HG02981 (cell line): ENCODE data around the gene BEND3.
"Not testable (repeated sequence)": the region's sequence is repeated elsewhere in the genome, so short reads cannot be mapped to it uniquely, and the experiment has no call there.

Experiments used
- ATAC-seq: cut with Tn5 transposase; IDR thresholded peaks from one replicate; pipeline ENCODE4 v1.9.1; 2021; ENCODE audit warnings: mild to moderate bottlenecking, moderate library complexity; ENCODE audit not compliant: unreplicated experiment

The BEND3 gene

GRCh38 chr6:107047807-107048206 lies 67.5 kb downstream of the BEND3 start:
- ATAC-seq = no peak

DNA sequence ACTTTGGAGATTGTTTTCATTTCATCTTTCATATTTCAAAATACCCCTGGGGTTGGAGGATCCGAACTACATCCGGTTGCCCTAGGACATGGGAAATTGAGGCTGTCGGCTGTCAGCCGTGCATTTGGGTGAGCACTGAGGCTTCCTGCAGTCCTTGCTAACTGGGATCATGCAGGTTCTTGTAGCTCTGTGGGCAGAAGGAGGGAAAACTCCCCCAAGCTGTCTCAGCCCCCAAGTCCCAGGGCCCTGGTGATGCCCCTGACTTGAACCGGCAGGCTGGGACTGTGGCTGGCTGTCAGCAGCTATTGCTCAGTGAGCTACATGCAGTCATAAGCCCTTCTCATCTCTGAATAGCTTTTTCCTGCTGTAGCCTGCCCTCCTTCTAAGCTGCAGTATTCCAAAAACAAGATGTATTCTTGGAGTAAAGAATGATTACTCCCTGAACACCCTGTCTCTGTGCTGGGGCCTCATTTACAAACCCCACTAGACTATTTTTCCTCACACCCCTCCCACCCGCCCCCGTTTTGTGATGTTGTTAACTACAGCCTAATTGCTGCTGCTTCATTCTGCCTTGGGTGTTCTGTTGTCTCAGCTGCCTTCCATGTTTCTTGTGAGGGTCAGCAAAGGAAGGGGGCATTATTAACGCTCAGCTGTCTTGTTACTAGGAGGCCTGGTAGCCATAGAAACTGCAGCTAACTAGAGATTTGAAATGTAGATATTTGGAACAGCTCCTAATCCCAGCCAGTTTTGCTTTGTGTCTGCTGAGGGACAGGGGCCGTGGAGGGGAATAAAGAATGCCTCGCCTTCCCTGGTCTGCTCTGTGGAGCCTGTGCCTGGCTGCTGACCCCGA lies 69.3 kb downstream of the BEND3 start:
- no peak for ATAC-seq

DNA sequence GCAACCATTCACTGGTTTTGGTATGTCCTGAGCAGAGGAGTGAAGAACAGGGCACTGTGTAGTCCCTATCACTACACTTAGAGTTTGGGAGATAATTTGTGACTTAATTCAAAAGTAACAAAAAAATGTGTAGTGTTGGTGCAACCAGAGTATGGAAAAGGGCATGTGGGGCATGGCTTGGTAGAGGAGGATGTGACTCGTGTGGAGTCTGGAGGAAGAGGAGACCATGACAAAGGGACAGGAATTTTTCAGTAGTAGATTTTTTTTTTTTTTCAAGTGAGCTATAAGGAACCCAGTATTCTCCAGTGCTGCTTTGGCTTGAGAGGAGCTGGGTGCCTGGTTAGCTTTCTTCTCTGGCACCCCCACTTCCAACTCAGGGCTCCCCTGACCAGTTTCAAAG lies 82.2 kb downstream of the BEND3 start:
- ATAC-seq = no peak

DNA sequence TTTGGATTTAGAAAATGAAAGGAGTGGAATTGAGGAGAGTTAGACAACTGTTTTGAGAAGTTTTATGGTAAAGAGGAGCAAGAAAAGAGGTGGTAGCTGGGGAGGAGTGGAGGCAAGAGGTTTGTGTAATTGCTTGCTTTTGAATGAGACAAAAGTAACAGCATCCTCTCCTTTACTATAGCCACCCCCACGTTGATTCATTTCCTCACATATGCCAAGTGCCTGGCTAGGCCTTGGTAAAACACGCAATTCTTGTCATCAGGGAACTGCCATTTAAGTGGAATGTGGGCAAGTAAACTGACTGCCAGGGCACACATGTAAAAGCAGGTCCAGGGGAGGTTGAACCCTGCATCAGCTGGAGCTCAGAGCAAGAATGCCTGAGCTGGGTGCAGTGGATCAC lies 83.3 kb downstream of the BEND3 start:
- ATAC-seq = no peak

DNA sequence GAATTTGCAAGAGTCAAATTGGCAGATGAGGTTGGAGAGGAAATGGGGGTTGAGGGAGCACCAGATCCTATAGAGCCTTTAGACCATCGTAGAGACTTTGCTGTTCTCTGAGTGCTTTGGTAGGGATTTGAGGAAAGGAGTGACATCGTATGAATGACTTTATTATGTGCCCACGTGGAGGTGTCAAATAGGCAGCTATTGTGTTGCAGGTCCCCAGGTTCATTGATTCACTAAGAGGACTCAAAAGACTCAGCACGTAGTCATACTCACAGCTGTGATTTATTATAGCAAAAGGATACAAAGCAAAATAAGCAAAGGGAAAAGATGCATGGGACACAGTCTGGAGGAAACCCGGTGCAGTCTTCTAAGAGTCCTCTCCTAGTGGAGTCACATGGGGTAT lies 85.2 kb downstream of the BEND3 start:
- no peak for ATAC-seq

DNA sequence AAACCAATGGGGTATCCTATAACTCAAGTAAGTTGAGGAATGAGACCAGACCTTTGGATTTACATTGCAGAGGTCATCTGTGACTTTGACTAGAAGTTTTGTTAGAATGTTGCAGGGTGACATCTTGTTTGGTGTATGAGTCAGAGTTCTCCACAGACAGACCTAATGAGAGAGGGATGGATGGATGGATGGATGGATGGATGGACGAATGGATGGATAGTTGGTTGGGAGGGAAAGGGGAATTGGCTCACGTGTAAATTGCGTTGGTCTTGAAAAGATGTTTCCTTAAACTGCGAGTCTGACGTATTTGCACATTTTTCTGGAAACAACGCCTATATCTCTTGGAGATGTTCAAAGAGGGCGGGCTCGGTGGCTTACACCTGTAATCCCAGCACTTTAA lies 88.3 kb downstream of the BEND3 start:
- ATAC-seq = no peak

DNA sequence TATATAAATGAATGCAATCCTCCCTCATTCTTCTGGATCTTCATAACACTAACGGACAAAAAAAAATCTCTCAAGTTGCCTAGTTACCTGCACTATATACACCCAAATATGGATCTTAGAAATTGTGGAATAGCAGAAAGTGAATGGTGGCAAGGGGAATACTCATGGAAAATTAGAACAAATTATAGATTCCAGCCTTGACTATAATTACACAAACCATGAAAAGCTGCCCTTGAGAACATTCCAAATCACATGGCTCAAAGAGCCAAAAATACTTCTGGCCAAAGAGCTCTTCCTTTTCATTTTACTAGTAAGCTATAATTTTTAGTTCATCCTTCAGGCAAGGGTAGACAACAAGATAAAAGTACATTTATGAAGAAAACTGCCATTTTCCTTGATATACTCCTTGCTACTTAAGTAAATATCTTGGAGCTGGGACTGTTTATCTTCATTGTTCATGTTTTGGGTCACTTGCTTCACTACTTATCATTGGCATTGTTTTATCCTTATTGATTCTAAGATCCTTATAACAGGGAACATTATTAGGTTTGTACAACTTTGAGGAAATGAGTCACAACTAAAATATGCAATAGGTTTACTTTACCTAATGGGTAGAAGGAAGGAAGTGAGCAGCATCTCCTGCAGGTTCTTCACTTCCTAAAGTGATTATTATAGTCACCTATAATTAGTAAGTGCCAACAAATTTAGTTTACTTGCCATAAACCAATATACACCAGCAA lies 93.7 kb downstream of the BEND3 start:
- no peak for ATAC-seq

- ATAC-seq = no peak
These were observed 95.1 kb downstream of the BEND3 start for GRCh38 chr6:107020239-107020638.

- ATAC-seq = not testable (repeated sequence)
These were observed 95.7 kb downstream of the BEND3 start for GRCh38 chr6:107019628-107020027.

GRCh38 chr6:107019047-107019446 lies 96.3 kb downstream of the BEND3 start:
- ATAC-seq = no peak
